CD4-positive, alpha-beta memory T cell (primary cell): Measurements from ENCODE around the gene HOMER1. TPM values are rescaled to one million over a fixed set of nuclear protein-coding genes. Genes with fewer than 3 reads are reported as not detected.
A peak's percentile ranks its signal among the peaks of the same experiment; 100 is the strongest.
"Not testable (repeated sequence)": the region's sequence is repeated elsewhere in the genome, so short reads cannot be mapped to it uniquely, and the experiment has no call there.

Experiments
- CTCF ChIA-PET: fragments of 350-600 bp; sonication (Branson Sonifier 250); formaldehyde crosslinking; loops from one replicate; lab custom pipeline; 2021; ENCODE audit warnings: inconsistent platforms; ENCODE audit not compliant: partially characterized antibody; lab: Charles Lee
- POLR2A ChIA-PET: fragments of 350-600 bp; sonication (Branson Sonifier 250); formaldehyde crosslinking; loops from one replicate; lab custom pipeline; 2021; ENCODE audit not compliant: partially characterized antibody; lab: Charles Lee
- DNase-seq, 5 donors: peaks; one replicate each; pipeline versions ENCODE4 v3.0.0 to v3.0.0-alpha.2; 2020 to 2022; ENCODE audit warnings: mixed read lengths in 1 of 5
- H3K27ac ChIP-seq: one replicate; pipeline ENCODE4 v1.7.0; 2013; ENCODE audit warnings: low read depth, low read length
- H3K27me3 ChIP-seq: 2 replicates; pipeline ENCODE4 v1.7.0; 2013; ENCODE audit warnings: mild to moderate bottlenecking, low read length, moderate library complexity; ENCODE audit not compliant: insufficient read depth
- H3K36me3 ChIP-seq: 2 replicates; pipeline ENCODE4 v1.7.0; 2013; ENCODE audit warnings: mild to moderate bottlenecking, low read length, moderate library complexity; ENCODE audit not compliant: insufficient read depth
- H3K4me1 ChIP-seq: 2 replicates; pipeline ENCODE4 v1.7.0; 2013; ENCODE audit warnings: mild to moderate bottlenecking, low read length, moderate library complexity; ENCODE audit not compliant: insufficient read depth
- H3K4me3 ChIP-seq, 2 donors: one replicate each; pipeline ENCODE4 v1.7.0; 2013; ENCODE audit warnings: low read length in 2 of 2, mild to moderate bottlenecking in 1 of 2
- H3K9me3 ChIP-seq, 2 donors: one replicate each; pipeline ENCODE4 v1.7.0; 2013; ENCODE audit warnings: low read length in 2 of 2, control low read depth in 1 of 2; ENCODE audit not compliant: control insufficient read depth in 1 of 2
- H3K27ac Mint-ChIP-seq, 7 donors: one replicate each; pipeline ENCODE4 v1.8.0; 2020 to 2021; ENCODE audit warnings: mixed read lengths in 7 of 7, mild to moderate bottlenecking in 6 of 7, inconsistent platforms in 3 of 7, moderate library complexity in 3 of 7
- H3K27me3 Mint-ChIP-seq, 2 donors: one replicate each; pipeline ENCODE4 v1.8.0; 2020 to 2021; ENCODE audit warnings: mixed read lengths in 2 of 2
- H3K36me3 Mint-ChIP-seq, 2 donors: one replicate each; pipeline ENCODE4 v1.8.0; 2020 to 2021; ENCODE audit warnings: mixed read lengths in 2 of 2, inconsistent platforms in 1 of 2, mild to moderate bottlenecking in 1 of 2
- H3K4me1 Mint-ChIP-seq, 4 donors: one replicate each; pipeline ENCODE4 v1.8.0; 2020 to 2021; ENCODE audit warnings: mixed read lengths in 4 of 4, mild to moderate bottlenecking in 1 of 4
- H3K4me3 Mint-ChIP-seq, 8 donors: one replicate each; pipeline ENCODE4 v1.8.0; 2020 to 2021; ENCODE audit warnings: mixed read lengths in 8 of 8, mild to moderate bottlenecking in 7 of 8, moderate library complexity in 6 of 8, inconsistent platforms in 3 of 8
- H3K9me3 Mint-ChIP-seq, 8 donors: one replicate each; pipeline ENCODE4 v1.8.0; 2020 to 2021; ENCODE audit warnings: mixed read lengths in 8 of 8, mild to moderate bottlenecking in 5 of 8, inconsistent platforms in 3 of 8, moderate library complexity in 1 of 8
- intact Hi-C: fragments of 100-400 bp; cut with micrococcal nuclease; formaldehyde crosslinking; loops from one replicate; pipeline ENCODE4 v1.15.1; 2023
- polyA plus RNA-seq, 2 donors: library from polyadenylated mRNA; unstranded; fragments of 300-500 nt; fragmentation: Illumina TruSeq; gene quantifications; one replicate each; pipeline ENCODE4 v1.2.3, GENCODE V29; 2021
- total RNA-seq, 2 experiments: library from RNA; stranded (reverse); gene quantifications; one replicate each; pipeline ENCODE4 v1.2.3, GENCODE V29; 2021

Gene HOMER1
- total and polyA plus RNA-seq, 4 experiments from 2014 or later, result 1.5 to 2.9 (median 1.7) TPM

DNA sequence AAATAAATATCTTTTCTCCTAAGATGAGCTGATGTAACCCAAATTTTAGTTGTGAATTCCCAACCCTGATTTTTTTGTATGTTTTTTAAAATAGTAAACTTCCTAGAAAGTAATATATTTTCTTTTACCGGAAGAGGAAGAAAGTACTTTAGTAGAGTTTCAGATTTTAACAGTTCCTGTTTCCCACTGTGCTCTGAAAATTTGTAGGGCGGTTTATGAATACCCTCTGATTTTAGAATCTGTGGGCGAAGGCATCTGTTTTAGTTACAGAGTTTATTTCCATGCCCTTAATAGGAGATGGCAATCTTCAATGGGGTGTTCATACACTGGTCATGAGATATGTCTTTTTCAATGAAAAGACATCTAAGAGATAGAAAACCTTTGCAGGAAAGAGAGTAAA is 3.7 kb upstream of the HOMER1 start:
- POLR2A ChIA-PET, result no interaction called here

DNA sequence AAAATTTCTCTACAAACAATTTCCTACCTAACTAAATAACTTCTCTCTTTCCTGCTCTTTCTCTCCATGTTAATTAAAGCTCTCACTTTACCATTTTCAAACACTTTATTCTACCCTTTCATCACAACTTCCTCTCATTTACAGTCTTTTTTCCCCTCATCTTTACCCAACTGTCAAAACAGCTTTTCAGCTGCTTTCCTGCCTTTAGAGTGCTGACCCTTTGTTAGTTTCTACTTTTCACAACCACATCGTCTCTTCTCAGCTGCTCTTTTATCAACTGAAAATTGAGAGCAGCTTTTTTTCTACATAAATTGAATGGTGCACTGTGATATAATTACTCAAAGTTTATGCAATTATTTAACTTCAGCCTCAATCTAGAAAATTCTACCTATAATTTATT is 3.1 kb upstream of the HOMER1 start:
- intact Hi-C loops, result no loop called here
- peaks cover 0 to 2% of the 10 kb centered on the region in 2 donors for H3K36me3 Mint-ChIP-seq
- H3K4me1 Mint-ChIP-seq, result peaks cover 11 to 24% (median 16%) of the 10 kb centered on the region in 4 donors
- peak overlapping the region in 2 of 8 donors; percentile 16 to 42 for H3K4me3 Mint-ChIP-seq
- Histone ChIP-seq H3K4me3 (no peak overlapping the region), H3K27me3 (peaks cover 9% of the 10 kb centered on the region), H3K4me1 (peaks cover 18% of the 10 kb centered on the region), H3K36me3 (no peaks in the 10 kb centered on the region), H3K27ac (no peak overlapping the region), H3K9me3 (no peaks in the 10 kb centered on the region)
- peak overlapping the region in 3 of 7 donors; percentile 5 to 81 (median 9) for H3K27ac Mint-ChIP-seq
- H3K9me3 Mint-ChIP-seq, result no peaks in the 10 kb centered on the region
- POLR2A ChIA-PET, result no interaction called here
- CTCF ChIA-PET, result no interaction called here
- no peak for DNase-seq
- H3K27me3 Mint-ChIP-seq, result peaks cover 8 to 9% of the 10 kb centered on the region in 2 donors

More for the DNA sequence above, 3.7 kb upstream of the HOMER1 start:
- intact Hi-C loops, result no loop called here
- no peak overlapping the region for H3K4me3 Mint-ChIP-seq
- no peak overlapping the region for H3K4me3 ChIP-seq
- no peaks in the 10 kb centered on the region for H3K9me3 ChIP-seq
- H3K27me3 Mint-ChIP-seq, result peaks cover 3 to 5% of the 10 kb centered on the region in 2 donors
- peaks cover 8 to 17% (median 12%) of the 10 kb centered on the region in 4 donors for H3K4me1 Mint-ChIP-seq
- no peak overlapping the region for H3K27ac Mint-ChIP-seq
- no peaks in the 10 kb centered on the region for H3K36me3 ChIP-seq
- no peak for DNase-seq
- H3K27me3 ChIP-seq, result peaks cover 6% of the 10 kb centered on the region
- no peak overlapping the region for H3K27ac ChIP-seq
- H3K4me1 ChIP-seq, result peaks cover 16% of the 10 kb centered on the region
- H3K36me3 Mint-ChIP-seq, result peaks cover 0 to 2% of the 10 kb centered on the region in 2 donors
- H3K9me3 Mint-ChIP-seq, result no peaks in the 10 kb centered on the region
- CTCF ChIA-PET, result no interaction called here

DNA sequence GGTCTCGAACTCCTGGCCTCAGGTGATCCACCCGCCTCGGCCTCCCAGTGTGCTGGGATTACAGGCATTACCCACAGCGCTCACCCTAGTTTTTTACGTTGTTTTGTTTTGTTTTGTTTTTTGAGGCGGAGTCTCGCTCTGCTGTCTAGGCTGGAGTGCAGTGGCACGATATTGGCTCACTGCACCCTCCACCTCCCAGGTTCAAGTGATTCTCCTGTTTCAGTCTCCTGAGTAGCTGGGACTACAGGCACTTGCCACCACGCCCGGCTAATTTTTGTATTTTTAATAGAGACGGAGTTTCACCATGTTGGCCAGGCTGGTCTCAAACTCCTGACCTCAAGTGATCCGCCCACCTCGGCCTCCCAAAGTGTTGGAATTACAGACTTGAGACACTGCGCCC is 2.4 kb upstream of the HOMER1 start:
- H3K4me1 ChIP-seq, result peaks cover 18% of the 10 kb centered on the region
- Mint-ChIP-seq H3K4me3 (peak overlapping the region in 1 of 8 donors; percentile 45), H3K4me1 (peaks cover 13 to 25% (median 16%) of the 10 kb centered on the region in 4 donors), H3K27ac (peak overlapping the region in 4 of 7 donors; percentile 9 to 74 (median 38)), H3K27me3 (peaks cover 14 to 15% of the 10 kb centered on the region in 2 donors)
- intact Hi-C loops, DNase-seq, H3K36me3 Mint-ChIP-seq, H3K27me3 ChIP-seq, H3K9me3 ChIP-seq, H3K36me3 ChIP-seq, H3K27ac ChIP-seq, H3K9me3 Mint-ChIP-seq, CTCF ChIA-PET, H3K4me3 ChIP-seq, POLR2A ChIA-PET: not testable (repeated sequence)

DNA sequence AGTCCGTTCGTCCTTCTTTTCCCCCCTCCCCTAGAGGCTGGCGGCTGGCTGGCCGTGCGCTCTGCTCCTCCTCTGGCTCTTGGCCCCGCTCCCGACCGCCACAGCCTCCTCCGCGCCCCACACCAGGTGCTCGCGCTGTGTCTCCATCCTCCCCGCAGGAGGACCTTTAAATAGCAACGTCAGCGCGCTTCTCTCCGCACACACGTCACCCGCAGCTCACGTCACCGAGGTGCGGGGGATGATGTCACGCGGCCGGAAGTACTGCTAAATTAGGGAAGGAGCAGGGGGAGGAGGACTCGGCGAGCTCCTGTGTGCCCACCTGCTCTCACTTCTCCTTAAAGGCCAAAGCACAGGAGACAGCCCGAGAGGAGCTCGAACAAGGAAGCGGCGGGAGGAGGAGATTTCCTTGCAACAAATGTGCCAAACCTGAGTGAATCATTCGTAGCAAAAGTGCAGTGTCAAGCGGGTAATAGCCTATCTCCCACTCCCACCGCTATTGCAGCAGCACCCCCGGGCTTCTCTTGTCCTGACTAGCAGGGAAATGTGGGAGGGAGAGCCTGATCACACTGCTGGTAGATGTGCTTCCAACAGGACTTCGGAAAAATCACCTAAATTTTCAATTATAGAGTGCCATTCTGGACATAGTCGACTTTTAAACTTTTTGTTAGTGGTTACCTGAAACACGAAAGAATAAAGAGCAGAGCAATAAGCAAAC is 614 bp upstream of the HOMER1 start:
- Mint-ChIP-seq H3K36me3 (peaks cover 0 to 2% of the 10 kb centered on the region in 2 donors), H3K9me3 (no peaks in the 10 kb centered on the region), H3K27me3 (peaks cover 15 to 18% of the 10 kb centered on the region in 2 donors), H3K27ac (peak overlapping the region; percentile 94 to 100 (median 99)), H3K4me3 (peak overlapping the region; percentile 96 to 99 (median 96)), H3K4me1 (peaks cover 13 to 25% (median 16%) of the 10 kb centered on the region in 4 donors)
- CTCF ChIA-PET, result interaction anchor here (0.8 to 1.1 kb wide), 4 partner anchors 9 to 530 kb away, joined by 3 to 4 read pairs (median 3); partner anchors contain the start of gene ARSB
- Histone ChIP-seq H3K36me3 (no peaks in the 10 kb centered on the region), H3K27ac (peak overlapping the region; percentile 82), H3K9me3 (no peaks in the 10 kb centered on the region), H3K4me1 (peaks cover 18% of the 10 kb centered on the region), H3K27me3 (peaks cover 9% of the 10 kb centered on the region), H3K4me3 (peak overlapping the region; percentile 71 to 84)
- intact Hi-C loops, result loop anchor here (5.0 kb wide), 7 partner anchors 98 to 1783 kb away; partner anchors contain the start of genes ARSB, JMY, MTX3 and SCAMP1
- peak; percentile 90 to 93 (median 92) for DNase-seq
- POLR2A ChIA-PET, result interaction anchor here (0.6 to 2.4 kb wide), 4 partner anchors 39 to 1154 kb away, joined by 3 to 10 read pairs (median 4); partner anchors contain the start of genes MTX3, SCAMP1 and TENT2

DNA sequence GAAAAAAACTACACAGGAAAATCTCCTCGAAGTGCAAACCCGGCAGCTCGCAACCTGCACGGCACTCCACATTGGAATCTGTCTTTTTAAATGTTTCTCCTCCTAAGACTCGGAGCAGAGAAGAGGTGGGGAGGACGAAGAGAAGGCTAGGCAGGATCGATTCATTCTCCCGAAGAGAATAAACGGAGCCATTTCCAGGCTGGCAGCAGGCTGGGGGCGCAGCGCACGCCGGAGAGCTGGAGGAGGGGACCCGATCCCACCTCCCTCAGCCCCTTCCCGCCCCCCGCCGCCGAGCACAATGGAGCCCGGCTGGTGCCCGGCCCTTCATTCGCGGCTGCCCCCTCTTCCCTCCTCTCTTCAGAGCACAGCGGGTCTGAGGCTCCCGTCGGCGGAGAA is 628 bp downstream of the HOMER1 start:
- peak overlapping the region in 1 of 2 donors; percentile 84 for H3K4me3 ChIP-seq
- ChIA-PET CTCF (no interaction called here), POLR2A (interaction anchor here (1.4 to 2.4 kb wide), 2 partner anchors 40 to 99 kb away, joined by 4 to 10 read pairs; partner anchors contain the start of gene TENT2)
- Mint-ChIP-seq H3K4me3 (peak overlapping the region; percentile 70 to 87 (median 84)), H3K4me1 (peaks cover 13 to 25% (median 16%) of the 10 kb centered on the region in 4 donors), H3K9me3 (no peaks in the 10 kb centered on the region), H3K36me3 (peaks cover 0 to 2% of the 10 kb centered on the region in 2 donors), H3K27ac (peak overlapping the region; percentile 29 to 95 (median 86)), H3K27me3 (peaks cover 15 to 21% of the 10 kb centered on the region in 2 donors)
- H3K4me1 ChIP-seq, result peaks cover 18% of the 10 kb centered on the region
- no peaks in the 10 kb centered on the region for H3K9me3 ChIP-seq
- no peaks in the 10 kb centered on the region for H3K36me3 ChIP-seq
- H3K27me3 ChIP-seq, result peaks cover 9% of the 10 kb centered on the region
- peak overlapping the region; percentile 82 for H3K27ac ChIP-seq
- intact Hi-C loops, result loop anchor here (5.0 kb wide), 7 partner anchors 99 to 1784 kb away; partner anchors contain the start of genes ARSB, JMY, MTX3 and SCAMP1
- DNase-seq, result peak in 2 of 5 donors; percentile 10 to 13

DNA sequence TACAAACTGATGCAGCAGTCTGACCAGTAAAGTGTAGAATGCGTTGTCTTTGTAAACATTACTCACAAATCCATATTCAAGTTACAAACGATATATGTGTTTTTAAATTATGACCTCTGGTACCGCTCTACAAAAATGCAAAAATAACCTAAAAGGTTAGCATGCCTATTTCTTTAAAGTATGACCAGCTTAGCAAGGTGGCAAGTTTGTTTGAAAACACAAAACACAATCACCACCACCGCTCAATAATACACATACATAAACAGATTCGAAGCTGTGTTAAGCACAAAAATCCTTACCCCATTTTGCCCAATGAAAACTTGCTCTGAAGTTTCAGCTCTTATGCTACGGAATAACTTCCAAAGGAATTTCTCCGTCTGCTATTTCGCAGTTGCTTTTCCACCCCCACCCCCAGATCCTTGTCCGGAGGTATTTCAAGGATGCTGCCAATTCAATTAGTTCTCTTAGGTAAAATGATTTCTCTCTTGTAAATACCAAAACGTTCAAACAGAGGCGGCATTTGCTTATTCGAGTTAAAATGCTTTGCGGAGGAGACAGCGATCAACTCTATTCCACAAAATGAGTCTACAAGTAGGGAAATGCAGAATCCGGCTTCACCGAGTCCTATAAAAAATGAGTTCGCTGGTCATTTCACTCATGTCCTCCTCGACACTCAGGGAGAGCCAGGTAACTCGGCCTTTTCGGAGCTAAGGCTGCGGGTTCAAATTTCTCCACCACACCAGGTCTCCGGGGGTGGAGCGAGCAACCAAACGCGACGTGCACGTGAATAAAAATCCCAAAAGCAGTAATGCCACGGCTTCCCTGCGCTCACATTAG is 1.2 kb downstream of the HOMER1 start:
- DNase-seq, result peak in 2 of 5 donors; percentile 9 to 10
- Histone ChIP-seq H3K27me3 (peaks cover 9% of the 10 kb centered on the region), H3K36me3 (no peaks in the 10 kb centered on the region), H3K9me3 (no peaks in the 10 kb centered on the region), H3K4me3 (peak overlapping the region in 1 of 2 donors; percentile 84), H3K27ac (no peak overlapping the region), H3K4me1 (peaks cover 18% of the 10 kb centered on the region)
- H3K27me3 Mint-ChIP-seq, result peaks cover 18 to 21% of the 10 kb centered on the region in 2 donors
- H3K9me3 Mint-ChIP-seq, result no peaks in the 10 kb centered on the region
- intact Hi-C loops, result loop anchor here (5.0 kb wide), 7 partner anchors 100 to 1785 kb away; partner anchors contain the start of genes ARSB, JMY, MTX3 and SCAMP1
- peaks cover 0 to 2% of the 10 kb centered on the region in 2 donors for H3K36me3 Mint-ChIP-seq
- CTCF ChIA-PET, result interaction anchor here (1.2 kb wide), 1 partner anchor 18 kb away, joined by 3 read pairs; no protein-coding TSS in a partner anchor
- peak overlapping the region; percentile 70 to 87 (median 84) for H3K4me3 Mint-ChIP-seq
- H3K4me1 Mint-ChIP-seq, result peaks cover 13 to 25% (median 16%) of the 10 kb centered on the region in 4 donors
- peak overlapping the region in 6 of 7 donors; percentile 26 to 95 (median 87) for H3K27ac Mint-ChIP-seq
- POLR2A ChIA-PET, result interaction anchor here (1.4 to 2.4 kb wide), 2 partner anchors 41 to 100 kb away, joined by 4 to 10 read pairs; partner anchors contain the start of gene TENT2
